HEK293 (cell line): Measurements from ENCODE around the gene TMEM234.

Experiments used
- CTCF ChIA-PET: fragments of 350-600 bp; formaldehyde crosslinking; extraction: SDS; loops from one replicate; lab custom pipeline; 2021; ENCODE audit warnings: antibody characterized with exemption; lab: Yijun Ruan, JAX
- POLR2A ChIA-PET: fragments of 300-600 bp; formaldehyde crosslinking; extraction: SDS; loops from one replicate; lab custom pipeline; 2020; ENCODE audit warnings: antibody characterized with exemption, inconsistent platforms; lab: Yijun Ruan, JAX
- H3K27ac ChIP-seq: fragments of 200-500 bp; sonication (Bioruptor generic); 2 replicates; pipeline ENCODE4 v1.5.1; 2014; ENCODE audit warnings: low read depth, low read length, control low read depth, inconsistent platforms; ENCODE audit errors: extremely low read depth
- H3K36me3 ChIP-seq, 2 experiments: fragments of 200-500 bp in 1 of 2; sonication (Bioruptor generic) in 1 of 2; 1 replicate in 1 of 2; 2 replicates in 1 of 2; pipeline ENCODE4 v1.5.1; 2014 to 2017; ENCODE audit warnings: inconsistent platforms in 2 of 2, low read length in 2 of 2; ENCODE audit not compliant: control insufficient read depth in 2 of 2, insufficient read depth in 1 of 2
- H3K4me1 ChIP-seq: fragments of 200-500 bp; sonication (Bioruptor generic); 2 replicates; pipeline ENCODE4 v1.5.1; 2014; ENCODE audit warnings: mild to moderate bottlenecking, low read length, inconsistent platforms; ENCODE audit not compliant: control insufficient read depth, insufficient read depth
- H3K4me3 ChIP-seq: 2 replicates; pipeline ENCODE4 v1.5.1; 2011; ENCODE audit warnings: low read depth, mild to moderate bottlenecking, control low read depth, low read length, moderate library complexity
- H3K9me3 ChIP-seq: fragments of 200-500 bp; sonication (Bioruptor generic); 2 replicates; pipeline ENCODE4 v1.5.1; 2014; ENCODE audit warnings: low read depth, low read length, inconsistent platforms; ENCODE audit not compliant: control insufficient read depth, insufficient read depth
- INSM2 ChIP-seq: fragments of 450-650 bp; formaldehyde crosslinking; IDR thresholded peaks from 2 replicates; pipeline ENCODE4 v1.5.1; 2016; ENCODE audit warnings: missing biosample characterization, missing genetic modification characterization
- KLF16 ChIP-seq: fragments of 450-650 bp; formaldehyde crosslinking; IDR thresholded peaks from 2 replicates; pipeline ENCODE4 v1.5.1; 2017; ENCODE audit warnings: missing biosample characterization, missing genetic modification characterization
- OSR2 ChIP-seq: fragments of 450-650 bp; formaldehyde crosslinking; IDR thresholded peaks from 2 replicates; pipeline ENCODE4 v1.5.1; 2016; ENCODE audit warnings: missing biosample characterization, missing genetic modification characterization
- PRDM4 ChIP-seq: fragments of 450-650 bp; formaldehyde crosslinking; IDR thresholded peaks from 2 replicates; pipeline ENCODE4 v1.5.1; 2017; ENCODE audit warnings: missing biosample characterization, missing genetic modification characterization
- RBAK ChIP-seq: fragments of 450-650 bp; formaldehyde crosslinking; IDR thresholded peaks from 2 replicates; pipeline ENCODE4 v1.5.1; 2016; ENCODE audit warnings: missing biosample characterization, missing genetic modification characterization
- SP2 ChIP-seq: fragments of 450-650 bp; formaldehyde crosslinking; IDR thresholded peaks from 2 replicates; pipeline ENCODE4 v1.5.1; 2016; ENCODE audit warnings: missing biosample characterization, missing genetic modification characterization
- TSHZ1 ChIP-seq: fragments of 450-650 bp; formaldehyde crosslinking; IDR thresholded peaks from 2 replicates; pipeline ENCODE4 v1.5.1; 2016; ENCODE audit warnings: missing biosample characterization, missing genetic modification characterization, borderline replicate concordance
- ZBTB17 ChIP-seq: fragments of 450-650 bp; formaldehyde crosslinking; IDR thresholded peaks from 2 replicates; pipeline ENCODE4 v1.5.1; 2016; ENCODE audit warnings: missing biosample characterization, missing genetic modification characterization
- ZFP3 ChIP-seq: fragments of 450-650 bp; formaldehyde crosslinking; IDR thresholded peaks from 2 replicates; pipeline ENCODE4 v1.5.1; 2016; ENCODE audit warnings: low read depth, missing biosample characterization, missing genetic modification characterization
- ZNF114 ChIP-seq: fragments of 450-650 bp; formaldehyde crosslinking; IDR thresholded peaks from 2 replicates; pipeline ENCODE4 v1.5.0; 2017; ENCODE audit warnings: missing biosample characterization, missing genetic modification characterization
- ZNF146 ChIP-seq: fragments of 450-650 bp; formaldehyde crosslinking; IDR thresholded peaks from 2 replicates; pipeline ENCODE4 v1.5.1; 2016; ENCODE audit warnings: missing biosample characterization, missing genetic modification characterization
- ZNF169 ChIP-seq: fragments of 450-650 bp; formaldehyde crosslinking; IDR thresholded peaks from 2 replicates; pipeline ENCODE4 v1.5.1; 2016; ENCODE audit warnings: missing biosample characterization, missing genetic modification characterization
- ZNF2 ChIP-seq: fragments of 450-650 bp; formaldehyde crosslinking; IDR thresholded peaks from 2 replicates; pipeline ENCODE4 v1.5.1; 2016; ENCODE audit warnings: missing biosample characterization, missing genetic modification characterization
- ZNF202 ChIP-seq: fragments of 450-650 bp; formaldehyde crosslinking; IDR thresholded peaks from 2 replicates; pipeline ENCODE4 v1.5.1; 2016; ENCODE audit warnings: missing biosample characterization, missing genetic modification characterization, borderline replicate concordance
- ZNF280C ChIP-seq: fragments of 450-650 bp; formaldehyde crosslinking; IDR thresholded peaks from 2 replicates; pipeline ENCODE4 v1.5.1; 2016; ENCODE audit warnings: missing biosample characterization, missing genetic modification characterization
- ZNF335 ChIP-seq: fragments of 450-650 bp; formaldehyde crosslinking; conservative IDR thresholded peaks from 2 replicates; pipeline ENCODE4 v1.5.1; 2016; ENCODE audit warnings: missing biosample characterization, missing genetic modification characterization
- ZNF37A ChIP-seq: fragments of 450-650 bp; IDR thresholded peaks from 2 replicates; pipeline ENCODE4 v1.5.1; 2018; ENCODE audit warnings: missing biosample characterization, missing genetic modification characterization
- ZNF423 ChIP-seq: fragments of 450-650 bp; formaldehyde crosslinking; IDR thresholded peaks from 2 replicates; pipeline ENCODE4 v1.5.1; 2016; ENCODE audit warnings: missing biosample characterization, missing genetic modification characterization
- ZNF529 ChIP-seq: fragments of 450-650 bp; formaldehyde crosslinking; IDR thresholded peaks from 2 replicates; pipeline ENCODE4 v1.5.1; 2017; ENCODE audit warnings: missing genetic modification characterization, missing biosample characterization; ENCODE audit not compliant: insufficient replicate concordance
- ZNF621 ChIP-seq: fragments of 450-650 bp; formaldehyde crosslinking; IDR thresholded peaks from 2 replicates; pipeline ENCODE4 v1.5.1; 2017; ENCODE audit warnings: missing biosample characterization, missing genetic modification characterization
- ZNF626 ChIP-seq: fragments of 450-650 bp; sonication (Bioruptor Pico); formaldehyde crosslinking; IDR thresholded peaks from 2 replicates; pipeline ENCODE4 v1.5.1; 2018; ENCODE audit warnings: missing biosample characterization, missing genetic modification characterization, inconsistent platforms
- ZNF658 ChIP-seq: fragments of 450-650 bp; formaldehyde crosslinking; IDR thresholded peaks from 2 replicates; pipeline ENCODE4; 2016; ENCODE audit warnings: missing biosample characterization, missing genetic modification characterization
- ZNF692 ChIP-seq: fragments of 450-650 bp; formaldehyde crosslinking; IDR thresholded peaks from 2 replicates; pipeline ENCODE4 v1.5.1; 2016; ENCODE audit warnings: missing biosample characterization, missing genetic modification characterization

The TMEM234 gene

GRCh38 chr1:32186491-32186890 lies 35.7 kb downstream of the TMEM234 start:
- Histone ChIP-seq H3K27ac (peak overlapping the region; percentile 24; the same call in 1 of the 2 replicates), H3K9me3 (no peaks in the 10 kb centered on the region), H3K4me1 (no peaks in the 10 kb centered on the region), H3K4me3 (no peak overlapping the region), H3K36me3 (peaks cover 78 to 91% of the 10 kb centered on the region in 2 experiments)
- CTCF ChIA-PET, result interaction anchor here (0.6 kb wide), 1 partner anchor 103 kb away, joined by 3 read pairs; no protein-coding TSS in a partner anchor
- TF ChIP-seq ZNF621 (tag by site-specific recombination), result no peak
- TF ChIP-seq RBAK, result no peak
- TF ChIP-seq ZNF114, result no peak
- peak; percentile 73 for TF ChIP-seq ZBTB17 (tag by site-specific recombination)
- TF ChIP-seq ZNF529 (tag by site-specific recombination), result no peak
- TF ChIP-seq ZNF202 (tag by site-specific recombination), result no peak
- POLR2A ChIA-PET, result no interaction called here

GRCh38 chr1:32186077-32186476 lies 36.1 kb downstream of the TMEM234 start:
- H3K27ac ChIP-seq, result peak overlapping the region; percentile 24; the same call in 1 of the 2 replicates
- peaks cover 4% of the 10 kb centered on the region; the same call in 1 of the 2 replicates for H3K4me1 ChIP-seq
- ChIA-PET CTCF (no interaction called here), POLR2A (no interaction called here)
- H3K4me3 ChIP-seq, result no peak overlapping the region
- H3K36me3 ChIP-seq, result peaks cover 73 to 91% of the 10 kb centered on the region in 2 experiments
- no peaks in the 10 kb centered on the region for H3K9me3 ChIP-seq
- TF ChIP-seq OSR2 (tag by site-specific recombination), result no peak
- TF ChIP-seq ZNF692 (tag by site-specific recombination), result 0 out of 2 replicates have a peak, but pooled peaks have one; percentile 36
- no peak for TF ChIP-seq ZNF37A (tag by site-specific recombination)
- no peak for TF ChIP-seq TSHZ1 (tag by site-specific recombination)
- TF ChIP-seq ZNF146 (tag by site-specific recombination), result no peak
- TF ChIP-seq ZNF423 (tag by site-specific recombination), result no peak
- TF ChIP-seq SP2 (tag by site-specific recombination), result no peak
- peak; percentile 51; the same call in 1 of the 2 replicates for TF ChIP-seq KLF16 (tag by site-specific recombination)
- TF ChIP-seq ZNF658, result no peak
- no peak for TF ChIP-seq ZNF169 (tag by site-specific recombination)
- no peak for TF ChIP-seq ZFP3 (tag by site-specific recombination)
- TF ChIP-seq INSM2, result no peak
- no peak for TF ChIP-seq PRDM4 (tag by site-specific recombination)
- TF ChIP-seq ZNF335, result 0 out of 2 replicates have a peak, but pooled peaks have one; percentile 17
- no peak for TF ChIP-seq ZNF626 (tag by site-specific recombination)
- TF ChIP-seq ZNF2 (tag by site-specific recombination), result no peak
- no peak for TF ChIP-seq ZNF280C
